H1 (cell line): ENCODE data around the gene JAG2. TPM values are rescaled to one million over a fixed set of nuclear protein-coding genes. Genes with fewer than 3 reads are reported as not detected.

Experiments
- CTCF ChIA-PET: fragments of 300-600 bp; sonication (Branson Sonifier 250); formaldehyde crosslinking; loops from one replicate; lab custom pipeline; 2021; ENCODE audit not compliant: partially characterized antibody; lab: Charles Lee
- POLR2A ChIA-PET: fragments of 300-600 bp; sonication (Branson Sonifier 250); formaldehyde crosslinking; loops from one replicate; lab custom pipeline; 2021; ENCODE audit warnings: inconsistent platforms; ENCODE audit not compliant: partially characterized antibody; lab: Charles Lee
- DNase-seq, 2 experiments: peaks; one replicate each; pipeline versions ENCODE4 v3.0.0 to v3.0.0-alpha.2; 2010 to 2022; ENCODE audit warnings: low spot score in 2 of 2, low read depth in 1 of 2, mixed read lengths in 1 of 2
- FAIRE-seq: peaks from 2 replicates; lab custom pipeline; 2011; peaks lifted over from hg19 to GRCh38; lab: Jason Lieb, UNC
- H2AFZ ChIP-seq: 2 replicates; pipeline ENCODE4 v1.8.1; 2012; ENCODE audit warnings: low read length, inconsistent platforms
- H2AK5ac ChIP-seq: 2 replicates; pipeline ENCODE4 v1.6.1; 2013; ENCODE audit warnings: low read depth, low read length
- H2BK120ac ChIP-seq: replicated peaks from 2 replicates; pipeline ENCODE3; 2013; ENCODE audit warnings: low read depth, low read length, inconsistent platforms
- H2BK12ac ChIP-seq: 2 replicates; pipeline ENCODE4 v1.6.1; 2013; ENCODE audit warnings: low read depth, low read length
- H2BK15ac ChIP-seq: 2 replicates; pipeline ENCODE4 v1.6.1; 2013; ENCODE audit warnings: low read length
- H2BK20ac ChIP-seq: 2 replicates; pipeline ENCODE4 v1.6.1; 2013; ENCODE audit warnings: low read length
- H2BK5ac ChIP-seq: 2 replicates; pipeline ENCODE4 v1.6.1; 2013; ENCODE audit warnings: low read depth, low read length
- H3K14ac ChIP-seq: 2 replicates; pipeline ENCODE4 v1.6.1; 2013; ENCODE audit warnings: inconsistent platforms; ENCODE audit not compliant: insufficient read length
- H3K18ac ChIP-seq: 2 replicates; pipeline ENCODE4 v1.6.1; 2013; ENCODE audit warnings: low read length; ENCODE audit errors: extremely low read depth
- H3K23ac ChIP-seq: 2 replicates; pipeline ENCODE4 v1.6.1; 2013; ENCODE audit warnings: inconsistent platforms; ENCODE audit not compliant: insufficient read length
- H3K23me2 ChIP-seq: 2 replicates; pipeline ENCODE4 v1.6.1; 2013; ENCODE audit warnings: low read depth, low read length
- H3K27ac ChIP-seq: 2 replicates; pipeline ENCODE4 v1.6.1; 2011; ENCODE audit warnings: low read depth, low read length, inconsistent platforms
- H3K27me3 ChIP-seq, 4 experiments: replicated peaks in 1 of 4; 1 replicate in 1 of 4; 2 replicates in 3 of 4; pipeline versions ENCODE4 v1.6.1 to v1.8.1; 2011 to 2013; ENCODE audit warnings: low read length in 3 of 4, mild to moderate bottlenecking in 3 of 4, inconsistent platforms in 2 of 4, mixed read lengths in 2 of 4, moderate library complexity in 1 of 4; ENCODE audit not compliant: control insufficient read depth in 3 of 4, insufficient read depth in 3 of 4; ENCODE audit errors: extremely low read depth in 1 of 4
- H3K36me3 ChIP-seq, 4 experiments: 2 replicates each; pipeline versions ENCODE4 v1.6.1 to v1.8.1; 2011 to 2013; ENCODE audit warnings: mild to moderate bottlenecking in 4 of 4, low read length in 3 of 4, moderate library complexity in 2 of 4, control low read depth in 1 of 4, inconsistent platforms in 1 of 4; ENCODE audit not compliant: insufficient read depth in 4 of 4, control insufficient read depth in 2 of 4
- H3K4ac ChIP-seq: replicated peaks from 2 replicates; pipeline ENCODE3; 2013; ENCODE audit warnings: low read length, low read depth, mixed read lengths, inconsistent platforms; ENCODE audit not compliant: insufficient read length
- H3K4me1 ChIP-seq, 4 experiments: replicated peaks in 1 of 4; 1 replicate in 1 of 4; 2 replicates in 3 of 4; pipeline versions ENCODE4 v1.6.1 to v1.8.1; 2011 to 2013; ENCODE audit warnings: low read length in 3 of 4, inconsistent platforms in 2 of 4, mixed read lengths in 1 of 4; ENCODE audit not compliant: insufficient read depth in 4 of 4, control insufficient read depth in 3 of 4
- H3K4me2 ChIP-seq, 2 experiments: 2 replicates each; pipeline versions ENCODE4 v1.6.1 to v1.8.1; 2011 to 2013; ENCODE audit warnings: low read depth in 2 of 2, low read length in 2 of 2, control low read depth in 1 of 2, inconsistent platforms in 1 of 2, mild to moderate bottlenecking in 1 of 2; ENCODE audit not compliant: insufficient read depth in 1 of 2
- H3K4me3 ChIP-seq, 4 experiments: fragments of 200-600, 300-600 bp in 1 of 4; sonication (generic), shearing (Covaris generic), sonication (Bioruptor Twin) in 1 of 4; 2 replicates each; pipeline versions ENCODE4 v1.5.1 to v1.8.1; 2011 to 2016; ENCODE audit warnings: low read length in 4 of 4, low read depth in 3 of 4, control low read depth in 2 of 4, inconsistent platforms in 2 of 4, mild to moderate bottlenecking in 2 of 4, mixed read lengths in 1 of 4, moderate library complexity in 1 of 4; ENCODE audit not compliant: insufficient read depth in 2 of 4; ENCODE audit errors: extremely low read depth in 1 of 4
- H3K56ac ChIP-seq: replicated peaks from 2 replicates; pipeline ENCODE3; 2013; ENCODE audit warnings: low read depth, mild to moderate bottlenecking, mixed read lengths, low read length, inconsistent platforms; ENCODE audit not compliant: insufficient read length
- H3K79me1 ChIP-seq: 2 replicates; pipeline ENCODE4 v1.6.1; 2013; ENCODE audit warnings: low read depth, low read length, control low read depth
- H3K79me2 ChIP-seq, 2 experiments: 2 replicates each; pipeline versions ENCODE4 v1.6.1 to v1.8.1; 2012 to 2013; ENCODE audit warnings: low read length in 2 of 2, mild to moderate bottlenecking in 2 of 2, inconsistent platforms in 1 of 2; ENCODE audit not compliant: insufficient read depth in 2 of 2, control insufficient read depth in 1 of 2
- H3K9ac ChIP-seq, 4 experiments: replicated peaks in 1 of 4; 1 replicate in 1 of 4; 2 replicates in 3 of 4; pipeline versions ENCODE4 v1.6.1 to v1.8.1; 2011 to 2013; ENCODE audit warnings: low read depth in 3 of 4, low read length in 3 of 4, control low read depth in 2 of 4, mild to moderate bottlenecking in 2 of 4, moderate library complexity in 2 of 4, inconsistent platforms in 1 of 4; ENCODE audit errors: extremely low read depth in 1 of 4
- H3K9me3 ChIP-seq, 2 experiments: 2 replicates each; pipeline versions ENCODE4 v1.6.1 to v1.8.1; 2012 to 2013; ENCODE audit warnings: mild to moderate bottlenecking in 2 of 2, moderate library complexity in 2 of 2, control low read depth in 1 of 2, inconsistent platforms in 1 of 2, low read depth in 1 of 2, low read length in 1 of 2, mixed read lengths in 1 of 2; ENCODE audit not compliant: insufficient read depth in 2 of 2
- H4K20me1 ChIP-seq, 2 experiments: replicated peaks in 1 of 2; 2 replicates each; pipeline versions ENCODE3 to v1.8.1; 2011 to 2013; ENCODE audit warnings: inconsistent platforms in 2 of 2, low read length in 2 of 2, mild to moderate bottlenecking in 1 of 2; ENCODE audit not compliant: insufficient read depth in 2 of 2, control insufficient read depth in 1 of 2
- H4K5ac ChIP-seq: 2 replicates; pipeline ENCODE4 v1.6.1; 2013; ENCODE audit warnings: low read length, low read depth, mixed read lengths, inconsistent platforms; ENCODE audit not compliant: insufficient read length
- H4K8ac ChIP-seq: 2 replicates; pipeline ENCODE4 v1.8.0; 2013; ENCODE audit warnings: mild to moderate bottlenecking, moderate library complexity, low read length, inconsistent platforms; ENCODE audit not compliant: insufficient read depth; ENCODE audit errors: extremely low read depth
- H4K91ac ChIP-seq: replicated peaks from 2 replicates; pipeline ENCODE3; 2013; ENCODE audit warnings: low read length, mixed read lengths, inconsistent platforms; ENCODE audit not compliant: insufficient read length
- BCL11A ChIP-seq, 2 experiments: IDR thresholded peaks; one replicate each; pipeline ENCODE4 v1.6.1; 2011; ENCODE audit warnings: low read depth in 2 of 2, low read length in 2 of 2, mild to moderate bottlenecking in 2 of 2
- CHD2 ChIP-seq: IDR thresholded peaks from 2 replicates; pipeline ENCODE4 v1.6.1; 2012; ENCODE audit warnings: low read length, improper control_type of control experiment
- EGR1 ChIP-seq: IDR thresholded peaks from 2 replicates; pipeline ENCODE4 v1.6.1; 2011; ENCODE audit warnings: low read depth, low read length, borderline replicate concordance
- EP300 ChIP-seq, 2 experiments: IDR thresholded peaks; 1 replicate in 1 of 2; 2 replicates in 1 of 2; pipeline ENCODE4 v1.6.1; 2011 to 2012; ENCODE audit warnings: low read depth in 2 of 2, low read length in 2 of 2, mild to moderate bottlenecking in 2 of 2, borderline replicate concordance in 1 of 2, inconsistent platforms in 1 of 2, moderate library complexity in 1 of 2
- HDAC6 ChIP-seq: IDR thresholded peaks from one replicate; pipeline ENCODE4 v1.7.1; 2012; ENCODE audit warnings: low read depth, mild to moderate bottlenecking, inconsistent platforms, low read length, moderate library complexity
- JUN ChIP-seq: IDR thresholded peaks from 2 replicates; pipeline ENCODE4 v1.6.1; 2011; ENCODE audit warnings: low read depth, mild to moderate bottlenecking, improper control_type of control experiment, low read length
- MAFK ChIP-seq: IDR thresholded peaks from 2 replicates; pipeline ENCODE4 v1.6.1; 2012; ENCODE audit warnings: low read depth, mild to moderate bottlenecking, improper control_type of control experiment, low read length
- POU5F1 ChIP-seq: IDR thresholded peaks from 2 replicates; pipeline ENCODE4 v1.6.1; 2011; ENCODE audit warnings: low read depth, mild to moderate bottlenecking, low read length, moderate library complexity
- RNF2 ChIP-seq: fragments of 200-900, 300-1000 bp; sonication (generic); IDR thresholded peaks from 2 replicates; pipeline ENCODE4 v1.7.1; 2016; ENCODE audit warnings: borderline replicate concordance, low read depth, mild to moderate bottlenecking, antibody characterized with exemption, low read length; ENCODE audit not compliant: poor library complexity, severe bottlenecking; ENCODE audit errors: missing control alignments
- SP2 ChIP-seq: IDR thresholded peaks from 2 replicates; pipeline ENCODE4 v1.6.1; 2012; ENCODE audit warnings: mild to moderate bottlenecking, low read length, inconsistent platforms
- TAF1 ChIP-seq: IDR thresholded peaks from 2 replicates; pipeline ENCODE4 v1.6.1; 2011; ENCODE audit warnings: mild to moderate bottlenecking, low read depth, low read length
- TBP ChIP-seq: IDR thresholded peaks from 2 replicates; pipeline ENCODE4 v1.6.1; 2011; ENCODE audit warnings: low read depth, low read length, improper control_type of control experiment
- TCF12 ChIP-seq: IDR thresholded peaks from 2 replicates; pipeline ENCODE4 v1.6.1; 2011; ENCODE audit warnings: low read depth, mild to moderate bottlenecking, low read length
- TEAD4 ChIP-seq: IDR thresholded peaks from 2 replicates; pipeline ENCODE4 v1.6.1; 2012; ENCODE audit warnings: low read depth, low read length, inconsistent platforms, mixed read lengths
- WGBS, 2 experiments: shearing (Covaris generic) in 1 of 2; methylation state at CpG; one replicate each; pipeline versions ENCODE4 v1.1.6 to v1.1.7; 2013 to 2015; ENCODE audit warnings: low lambda C conversion rate in 2 of 2, mixed read lengths in 2 of 2, inconsistent platforms in 1 of 2, low coverage in 1 of 2, missing lambda C conversion rate in 1 of 2; ENCODE audit not compliant: insufficient replicate concordance in 2 of 2, insufficient coverage in 1 of 2, insufficient read length in 1 of 2; ENCODE audit errors: extremely low coverage in 1 of 2, missing lambda C conversion rate in 1 of 2; 5-methylcytosine and 5-hydroxymethylcytosine counted together
- polyA plus RNA-seq, 7 experiments: library from polyadenylated mRNA; depleted of rRNA in 3 of 7; stranded (reverse) in 5 of 7; unstranded in 2 of 7; fragments of >200 nt in 5 of 7; fragments of 200-250 nt in 2 of 7; gene quantifications; 1 replicate in 5 of 7; 2 replicates in 1 of 7; 4 replicates in 1 of 7; pipeline versions ENCODE4 v1.2.1 to v1.2.3, GENCODE V29; 2011 to 2013; ENCODE audit warnings: missing spikeins in 2 of 7, mixed read lengths in 2 of 7
- total RNA-seq: library from RNA; stranded (reverse); fragmentation: NEBNext Ultra II Directional; extraction: Animal tissue kit (Norgen Biotek cat#: 25700); gene quantifications from 2 replicates; pipeline ENCODE4 v1.2.1, GENCODE V29; 2021

JAG2 gene
- total and polyA plus RNA-seq, 2 of the 8 experiments (the other 6 are each of a cell fraction or from before 2014, with no cell fraction given), result 2.8 to 6.2 TPM

GRCh38 chr14:105126981-105127329, 41.6 kb downstream of the JAG2 start:
- Histone ChIP-seq H3K9ac (no peak overlapping the region), H2BK5ac (no peak overlapping the region), H2AFZ (no peak overlapping the region), H3K79me1 (no peaks in the 10 kb centered on the region), H3K18ac (no peak overlapping the region; the same call in 1 of the 2 replicates), H3K27ac (no peak overlapping the region), H3K56ac (no peak overlapping the region), H3K27me3 (peaks cover 0 to under 1% (median 0%) of the 10 kb centered on the region in 4 experiments; a peak in 2 of 7 replicates), H3K4ac (no peak overlapping the region), H4K20me1 (no peaks in the 10 kb centered on the region), H3K14ac (no peak overlapping the region), H3K4me1 (no peaks in the 10 kb centered on the region), H3K4me2 (no peak overlapping the region), H4K91ac (no peak overlapping the region), H2BK120ac (no peak overlapping the region), H2BK15ac (no peak overlapping the region), H3K9me3 (peaks cover 2 to 4% of the 10 kb centered on the region in 2 experiments; a peak in 3 of 4 replicates), H4K8ac (no peak overlapping the region), H4K5ac (no peak overlapping the region), H2AK5ac (no peak overlapping the region), H3K79me2 (no peaks in the 10 kb centered on the region), H3K36me3 (no peaks in the 10 kb centered on the region), H3K23me2 (no peaks in the 10 kb centered on the region), H2BK12ac (no peak overlapping the region), H2BK20ac (no peak overlapping the region), H3K4me3 (no peak overlapping the region), H3K23ac (no peak overlapping the region)
- FAIRE-seq, result no peak
- CTCF ChIA-PET, result interaction anchor here (1.4 to 2.2 kb wide), 3 partner anchors 9 to 37 kb away, joined by 3 to 5 read pairs (median 4); no protein-coding TSS in a partner anchor
- TF ChIP-seq TEAD4 (no peak), EP300 (IDR thresholded peaks at IDR 0.05; ENCODE audit: borderline replicate concordance in 1 of 2, low read depth in 2 of 2, low read length in 2 of 2) (no peak), BCL11A (IDR thresholded peaks at IDR 0.05; ENCODE audit: low read depth in 2 of 2, low read length in 2 of 2) (no peak), TAF1 (no peak), RNF2 (no peak), TBP (no peak), POU5F1 (no peak), SP2 (no peak), MAFK (no peak), TCF12 (no peak), EGR1 (no peak), HDAC6 (no peak), JUN (no peak), CHD2 (no peak)
- DNase-seq, result no peak
- POLR2A ChIA-PET, result interaction anchor here (0.9 kb wide), 1 partner anchor 29 kb away, joined by 3 read pairs; no protein-coding TSS in a partner anchor
- WGBS, 2 experiments, result 97% methylated on average over 9 of the region's 9 CpGs; no CpG with 5 or more reads in 1 of the 2 experiments
